Stomach (tissue), 4 donors: ENCODE measurements around the gene HS6ST2.

Source experiments
- CTCF ChIP-seq, 7 experiments: fragments of 450-650 bp in 4 of 7; fragments of 200-600 bp in 3 of 7; sonication (generic) in 3 of 7; IDR thresholded peaks; one replicate each; pipeline ENCODE4 v1.5.1; 2016 to 2019; ENCODE audit warnings: antibody characterized with exemption in 7 of 7, control low read depth in 2 of 7, mild to moderate bottlenecking in 1 of 7
- POLR2A ChIP-seq, 4 donors: fragments of 450-650 bp; IDR thresholded peaks; one replicate each; pipeline ENCODE4 v1.6.1; 2016; ENCODE audit warnings: antibody characterized with exemption in 4 of 4, control low read depth in 2 of 4, mild to moderate bottlenecking in 1 of 4, moderate library complexity in 1 of 4

DNA sequence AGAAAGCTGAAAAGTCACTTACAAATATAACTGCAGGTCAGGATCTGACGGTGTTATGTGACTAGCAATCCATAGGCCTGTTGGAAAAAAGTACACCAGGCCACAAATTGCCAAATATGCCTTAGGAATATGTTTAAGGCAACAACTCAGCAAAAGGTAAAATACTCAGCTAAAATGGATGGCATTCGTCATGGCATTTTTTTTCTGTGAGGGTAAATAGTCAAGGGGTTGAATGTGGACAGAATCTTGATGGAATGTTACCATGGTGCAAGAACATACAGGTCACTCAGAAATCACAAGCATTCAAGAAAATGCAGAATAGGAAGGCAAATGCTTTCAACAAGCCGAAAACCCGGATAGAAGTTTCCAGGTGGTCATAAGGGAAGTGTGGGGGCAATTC, 347.9 kb downstream of the HS6ST2 start:
- TF ChIP-seq POLR2A (IDR thresholded peaks at IDR 0.05) (no peak), CTCF (IDR thresholded peaks at IDR 0.05) (no peak)
